ENCODE measurements around the gene CCDC85C. TPM values are rescaled to one million over a fixed set of nuclear protein-coding genes. Genes with fewer than 3 reads are reported as not detected.
A peak's percentile ranks its signal among the peaks of the same experiment; 100 is the strongest.

Gene CCDC85C
- total and polyA plus RNA-seq, 2 of the 4 experiments (the other 2 are of a cell fraction): 16.0 to 19.0 TPM

DNA sequence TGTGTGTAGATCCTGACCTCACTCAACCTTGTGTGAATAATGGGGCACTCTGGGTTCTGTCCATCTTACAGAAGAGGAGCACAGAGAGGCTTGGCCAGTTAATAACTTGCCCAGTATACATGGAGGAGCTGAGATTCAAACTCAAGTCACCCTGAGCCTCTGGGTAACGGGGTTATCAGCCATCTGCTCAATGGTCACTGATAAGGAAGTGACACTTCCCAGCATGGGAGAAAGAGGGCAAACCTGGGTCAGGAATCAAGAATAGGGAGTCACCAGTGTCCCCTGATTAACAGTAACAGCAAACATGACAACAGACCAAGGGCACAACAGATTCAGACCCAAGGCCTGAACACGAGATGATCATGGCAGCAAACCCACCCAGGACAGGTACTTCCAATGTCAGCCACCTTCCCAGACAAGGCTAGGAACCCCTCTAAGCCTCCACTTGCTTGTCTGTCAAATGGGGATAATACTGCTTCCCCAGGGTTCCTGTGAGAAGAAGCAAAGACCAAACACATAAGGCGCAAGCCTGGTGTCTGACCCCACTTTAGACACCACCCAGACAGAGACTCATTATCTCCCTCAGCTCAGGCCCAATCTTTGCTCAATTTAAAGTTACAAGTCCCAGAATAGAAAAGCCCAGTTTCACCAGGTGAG, 3.6 kb downstream of the CCDC85C start:
- Histone ChIP-seq H4K91ac (ENCODE audit: insufficient read depth, low read depth, low read length) (no peak overlapping the region; the same call in 1 of the 2 replicates), H2BK20ac (ENCODE audit: low read depth, low read length) (peak overlapping the region; percentile 58; the same call in 1 of the 2 replicates), H3K23ac (ENCODE audit: low read depth, low read length) (peak overlapping the region; percentile 88), H3K36me3 (ENCODE audit: control insufficient read depth, insufficient read depth, low read length) (no peaks in the 10 kb centered on the region), H3K4me2 (ENCODE audit: low read depth, low read length) (peak overlapping the region; percentile 9; the same call in 1 of the 2 replicates), H4K8ac (ENCODE audit: low read depth in 2 of 2, low read length in 2 of 2) (no peak overlapping the region), H3K27ac (ENCODE audit: insufficient read depth, low read length) (peak overlapping the region; percentile 9; the same call in 1 of the 2 replicates), H2BK5ac (ENCODE audit: low read depth, low read length, poor library complexity, severe bottlenecking) (no peak overlapping the region), H3K4me1 (ENCODE audit: control insufficient read depth, insufficient read depth, low read length) (peaks cover 10% of the 10 kb centered on the region), H4K20me1 (ENCODE audit: insufficient read depth, low read length) (peaks cover 61% of the 10 kb centered on the region), H3K9me1 (ENCODE audit: insufficient read depth, low read length) (peaks cover 22% of the 10 kb centered on the region), H3K27me3 (ENCODE audit: control insufficient read depth, insufficient read depth, low read length) (no peaks in the 10 kb centered on the region), H3K4me3 (ENCODE audit: insufficient read depth, low read depth, low read length) (no peak overlapping the region), H2BK15ac (ENCODE audit: low read depth, low read length) (peak overlapping the region; percentile 35; the same call in 1 of the 3 replicates), H2AK9ac (replicated peaks; ENCODE audit: low read depth, low read length, poor library complexity) (peak overlapping the region; percentile 31), H2AFZ (replicated peaks; ENCODE audit: low read length, poor library complexity) (no peak overlapping the region), H2BK120ac (ENCODE audit: low read depth, low read length) (peak overlapping the region; percentile 44; the same call in 1 of the 2 replicates), H2AK5ac (ENCODE audit: low read depth, low read length) (peak overlapping the region; percentile 43; the same call in 1 of the 2 replicates), H3K4ac (ENCODE audit: low read depth, low read length) (peak overlapping the region; percentile 24; the same call in 1 of the 2 replicates), H3K56ac (ENCODE audit: extremely low read depth, insufficient read depth, low read length) (no peak overlapping the region), H3K9ac (ENCODE audit: low read depth, low read length) (no peak overlapping the region), H3K18ac (ENCODE audit: low read depth, low read length) (no peak overlapping the region), H3K14ac (replicated peaks; ENCODE audit: low read depth, low read length) (peak overlapping the region; percentile 37), H3K9me3 (ENCODE audit: control insufficient read depth, insufficient read depth, low read length) (no peaks in the 10 kb centered on the region), H4K5ac (ENCODE audit: low read depth, low read length) (no peak overlapping the region), H3K79me1 (ENCODE audit: low read depth in 1 of 2, low read length in 2 of 2) (peaks cover 21 to 79% of the 10 kb centered on the region in 2 experiments)
- BruUV-seq (replicated peaks): no TSS peak
- ATAC-seq (ENCODE audit: low read depth): no peak
- dilution Hi-C loops (cut with HindIII; ENCODE audit: low sequenced_read_pairs, unreplicated experiment) (no loop called here), in situ Hi-C loops (cut with MboI; ENCODE audit: low sequenced_read_pairs) (no loop called here), intact Hi-C loops (cut with micrococcal nuclease) (no loop called here)
- TF ChIP-seq MAZ (IDR thresholded peaks at IDR 0.05; ENCODE audit: borderline replicate concordance, low read depth, low read length) (no peak), NFE2L2 (IDR thresholded peaks at IDR 0.05; ENCODE audit: low read depth, low read length) (no peak), MAFK (IDR thresholded peaks at IDR 0.05; ENCODE audit: low read depth, low read length) (no peak), RFX5 (IDR thresholded peaks at IDR 0.05; ENCODE audit: low read depth, low read length) (no peak), POLR2A (IDR thresholded peaks at IDR 0.05; ENCODE audit: low read depth, low read length) (no peak), SMC3 (IDR thresholded peaks at IDR 0.05; ENCODE audit: low read depth, low read length) (no peak), FOS (IDR thresholded peaks at IDR 0.05; ENCODE audit: low read depth, low read length) (no peak), MXI1 (IDR thresholded peaks at IDR 0.05; ENCODE audit: borderline replicate concordance, low read depth, low read length) (no peak), ELK1 (IDR thresholded peaks at IDR 0.05; ENCODE audit: borderline replicate concordance, low read depth, low read length) (no peak), RAD21 (IDR thresholded peaks at IDR 0.05; ENCODE audit: low read length) (no peak), RCOR1 (IDR thresholded peaks at IDR 0.05; ENCODE audit: insufficient replicate concordance, low read length) (no peak), CEBPB (IDR thresholded peaks at IDR 0.05; ENCODE audit: low read depth, low read length) (no peak), BHLHE40 (IDR thresholded peaks at IDR 0.05; ENCODE audit: low read depth, low read length) (no peak)
- TF ChIP-seq, protein P1, sequence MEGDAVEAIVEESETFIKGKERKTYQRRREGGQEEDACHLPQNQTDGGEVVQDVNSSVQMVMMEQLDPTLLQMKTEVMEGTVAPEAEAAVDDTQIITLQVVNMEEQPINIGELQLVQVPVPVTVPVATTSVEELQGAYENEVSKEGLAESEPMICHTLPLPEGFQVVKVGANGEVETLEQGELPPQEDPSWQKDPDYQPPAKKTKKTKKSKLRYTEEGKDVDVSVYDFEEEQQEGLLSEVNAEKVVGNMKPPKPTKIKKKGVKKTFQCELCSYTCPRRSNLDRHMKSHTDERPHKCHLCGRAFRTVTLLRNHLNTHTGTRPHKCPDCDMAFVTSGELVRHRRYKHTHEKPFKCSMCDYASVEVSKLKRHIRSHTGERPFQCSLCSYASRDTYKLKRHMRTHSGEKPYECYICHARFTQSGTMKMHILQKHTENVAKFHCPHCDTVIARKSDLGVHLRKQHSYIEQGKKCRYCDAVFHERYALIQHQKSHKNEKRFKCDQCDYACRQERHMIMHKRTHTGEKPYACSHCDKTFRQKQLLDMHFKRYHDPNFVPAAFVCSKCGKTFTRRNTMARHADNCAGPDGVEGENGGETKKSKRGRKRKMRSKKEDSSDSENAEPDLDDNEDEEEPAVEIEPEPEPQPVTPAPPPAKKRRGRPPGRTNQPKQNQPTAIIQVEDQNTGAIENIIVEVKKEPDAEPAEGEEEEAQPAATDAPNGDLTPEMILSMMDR (conservative IDR thresholded peaks at IDR 0.05; ENCODE audit: low read depth, low read length): no peak
- TF ChIP-seq, protein P2, sequence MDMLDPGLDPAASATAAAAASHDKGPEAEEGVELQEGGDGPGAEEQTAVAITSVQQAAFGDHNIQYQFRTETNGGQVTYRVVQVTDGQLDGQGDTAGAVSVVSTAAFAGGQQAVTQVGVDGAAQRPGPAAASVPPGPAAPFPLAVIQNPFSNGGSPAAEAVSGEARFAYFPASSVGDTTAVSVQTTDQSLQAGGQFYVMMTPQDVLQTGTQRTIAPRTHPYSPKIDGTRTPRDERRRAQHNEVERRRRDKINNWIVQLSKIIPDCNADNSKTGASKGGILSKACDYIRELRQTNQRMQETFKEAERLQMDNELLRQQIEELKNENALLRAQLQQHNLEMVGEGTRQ (IDR thresholded peaks at IDR 0.05; ENCODE audit: low read depth, low read length): no peak
- CTCF ChIA-PET: interaction anchor here (0.9 kb wide), 1 partner anchor 10 kb away, joined by 4 read pairs; no protein-coding TSS in a partner anchor
- no peak for DNase-seq
- WGBS, 2 experiments (ENCODE audit: extremely low coverage in 2 of 2, insufficient read length in 1 of 2): 100% methylated on average over 1 of the region's 3 CpGs; no CpG with 5 or more reads in 1 of the 2 experiments
- POLR2A ChIA-PET (ENCODE audit: unreplicated experiment): no interaction called here
